ENCODE results near the gene ARSK.
A peak's percentile ranks its signal among the peaks of the same experiment; 100 is the strongest.

The ARSK gene

GRCh38 chr5:95564450-95564849, 9.5 kb downstream of the ARSK start:
- no peak for DNase-seq

GRCh38 chr5:95565280-95565920, 10.5 kb downstream of the ARSK start:
- DNase-seq: peak; percentile 52

GRCh38 chr5:95572016-95572415, 17.1 kb downstream of the ARSK start:
- no peak for DNase-seq

GRCh38 chr5:95581576-95581975, 26.7 kb downstream of the ARSK start:
- DNase-seq: no peak

- DNase-seq: no peak
Observed at GRCh38 chr5:95583992-95584391, 29.1 kb downstream of the ARSK start.

- DNase-seq: no peak
Observed at GRCh38 chr5:95590880-95591279, 36.0 kb downstream of the ARSK start.

GRCh38 chr5:95591490-95591901, 36.6 kb downstream of the ARSK start:
- DNase-seq: peak; percentile 49

- DNase-seq: no peak
Observed at GRCh38 chr5:95595289-95595931, 40.5 kb downstream of the ARSK start.

GRCh38 chr5:95599252-95599651, 44.4 kb downstream of the ARSK start:
- DNase-seq: no peak

GRCh38 chr5:95600557-95600956, 45.7 kb downstream of the ARSK start:
- DNase-seq: peak; percentile 74

GRCh38 chr5:95605786-95606185, 50.9 kb downstream of the ARSK start:
- no peak for DNase-seq

- DNase-seq: no peak
Observed at GRCh38 chr5:95606419-95606818, 51.5 kb downstream of the ARSK start.

GRCh38 chr5:95609711-95610110, 54.8 kb downstream of the ARSK start:
- no peak for DNase-seq

GRCh38 chr5:95610546-95610945, 55.6 kb downstream of the ARSK start:
- no peak for DNase-seq

GRCh38 chr5:95611396-95611795, 56.5 kb downstream of the ARSK start:
- no peak for DNase-seq

- no peak for DNase-seq
Observed at GRCh38 chr5:95613514-95613913, 58.6 kb downstream of the ARSK start.

GRCh38 chr5:95615164-95615467, 60.2 kb downstream of the ARSK start:
- DNase-seq: no peak

- DNase-seq: no peak
Observed at GRCh38 chr5:95617057-95617456, 62.2 kb downstream of the ARSK start.

GRCh38 chr5:95619096-95619495, 64.2 kb downstream of the ARSK start:
- DNase-seq: no peak

GRCh38 chr5:95619514-95620029, 64.7 kb downstream of the ARSK start:
- no peak for DNase-seq

GRCh38 chr5:95620030-95620869, 65.3 kb downstream of the ARSK start, which contains the start of gene GPR150:
TSS of gene GPR150 (plus strand) at chr5:95620087. CDS start at chr5:95620276, 189 bp downstream.
- peak; percentile 35 for DNase-seq

- DNase-seq: peak; percentile 19
Observed at GRCh38 chr5:95620870-95621838, 66.3 kb downstream of the ARSK start.

Data from fibroblast of skin of scalp (primary cell).